ENCODE measurements around the gene AR.

- TF ChIP-seq CTCF (IDR thresholded peaks at IDR 0.05; ENCODE audit: insufficient read depth, low read length, poor library complexity, severe bottlenecking) (no peak), EZH2phosphoT487 (conservative IDR thresholded peaks at IDR 0.05; ENCODE audit: low read length) (no peak)
Observed at GRCh38 chrX:67665583-67665982, 121.8 kb downstream of the AR start.

All from SU-DHL-6 (cell line).